Mesenteric fat pad (tissue), 1 donor: Measurements from ENCODE around the gene ERCC6L2. TPM values are rescaled to one million over a fixed set of nuclear protein-coding genes. Genes with fewer than 3 reads are reported as not detected.

Experiments
- DNase-seq: peaks from one replicate; pipeline ENCODE4 v3.0.0-alpha.2; 2020; ENCODE audit warnings: low spot score
- total RNA-seq: library from RNA; stranded (reverse); fragmentation: NEBNext Ultra II Directional; extraction: Animal tissue kit (Norgen Biotek cat#: 25700); gene quantifications from one replicate; pipeline ENCODE4 v1.2.1, GENCODE V29; 2021
- donor health status: DM: yes; HTN: yes; CAD: no.

The ERCC6L2 gene
- total RNA-seq, 1 donor from 2014 or later, result 38.0 TPM

GRCh38 chr9:95857896-95858295 lies 17.6 kb upstream of the ERCC6L2 start:
- no peak for DNase-seq

- no peak for DNase-seq
These were observed 13.1 kb upstream of the ERCC6L2 start for GRCh38 chr9:95862343-95862742.

- no peak for DNase-seq
These were observed 10.5 kb upstream of the ERCC6L2 start for GRCh38 chr9:95864852-95865580.

- DNase-seq, result no peak
These were observed 5.1 kb upstream of the ERCC6L2 start for GRCh38 chr9:95870352-95870751.

GRCh38 chr9:95870906-95871305 lies 4.6 kb upstream of the ERCC6L2 start:
- DNase-seq, result no peak

GRCh38 chr9:95874303-95874988 lies 1.0 kb upstream of the ERCC6L2 start:
- DNase-seq, result no peak

GRCh38 chr9:95874989-95875304 lies 544 bp upstream of the ERCC6L2 start:
- no peak for DNase-seq

GRCh38 chr9:95876138-95876444 lies 600 bp downstream of the ERCC6L2 start:
- no peak for DNase-seq

DNA sequence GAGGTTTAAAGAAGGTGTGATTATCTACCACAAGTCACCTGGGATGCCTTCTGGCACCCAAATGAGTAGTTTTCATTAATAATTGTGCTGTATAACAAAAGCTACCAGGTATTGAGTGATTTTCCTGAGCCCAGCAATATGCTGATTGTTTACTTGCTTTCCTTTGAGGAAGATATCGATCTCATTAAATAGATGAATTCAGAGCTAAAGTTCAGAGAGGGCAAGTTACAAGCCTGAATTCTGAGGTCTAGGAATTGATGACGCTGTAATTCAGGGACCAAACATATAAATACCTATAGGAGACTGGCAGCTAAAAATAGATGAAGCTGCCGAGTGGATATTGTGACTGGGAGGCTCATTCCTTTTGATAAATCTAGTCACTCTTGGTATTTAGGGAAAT lies 1.1 kb downstream of the ERCC6L2 start:
- no peak for DNase-seq

DNA sequence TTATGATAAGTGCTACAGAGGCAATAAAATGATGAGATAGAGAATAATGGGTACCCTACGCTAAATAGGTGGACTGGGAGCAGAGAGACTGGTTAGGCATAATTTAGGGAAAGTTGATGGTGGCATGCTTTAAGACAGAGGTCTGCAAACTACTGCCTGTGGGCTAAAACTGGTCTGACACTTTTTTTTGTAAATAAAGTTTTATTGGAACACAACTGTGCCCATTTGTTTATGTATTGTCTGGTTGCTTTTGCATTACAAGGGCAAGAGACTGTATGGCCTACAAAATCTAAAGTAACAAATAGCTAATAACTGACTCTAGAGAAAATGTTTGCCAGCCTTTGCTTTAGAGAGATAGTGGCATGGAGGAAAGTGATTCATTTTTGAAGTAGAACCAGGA lies 2.5 kb downstream of the ERCC6L2 start:
- no peak for DNase-seq

DNA sequence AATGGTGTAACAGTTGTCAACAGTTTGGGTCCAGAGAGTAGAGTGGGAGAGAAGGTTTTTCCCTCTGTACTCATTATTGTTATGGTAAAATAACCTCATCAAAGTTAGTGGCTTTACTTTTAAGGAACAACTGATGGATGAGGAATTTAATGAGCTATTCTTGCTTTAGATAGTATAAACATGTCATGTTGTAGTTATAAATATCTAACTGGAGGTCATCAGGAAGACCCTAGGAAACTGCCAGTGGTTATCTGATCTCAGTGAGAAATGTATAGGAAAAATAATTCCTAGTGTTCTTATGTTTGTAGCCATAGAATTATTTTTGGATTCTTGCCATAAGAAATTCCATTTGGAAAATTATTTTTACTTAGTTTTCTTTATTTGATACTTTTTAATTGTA lies 4.1 kb downstream of the ERCC6L2 start:
- no peak for DNase-seq

DNA sequence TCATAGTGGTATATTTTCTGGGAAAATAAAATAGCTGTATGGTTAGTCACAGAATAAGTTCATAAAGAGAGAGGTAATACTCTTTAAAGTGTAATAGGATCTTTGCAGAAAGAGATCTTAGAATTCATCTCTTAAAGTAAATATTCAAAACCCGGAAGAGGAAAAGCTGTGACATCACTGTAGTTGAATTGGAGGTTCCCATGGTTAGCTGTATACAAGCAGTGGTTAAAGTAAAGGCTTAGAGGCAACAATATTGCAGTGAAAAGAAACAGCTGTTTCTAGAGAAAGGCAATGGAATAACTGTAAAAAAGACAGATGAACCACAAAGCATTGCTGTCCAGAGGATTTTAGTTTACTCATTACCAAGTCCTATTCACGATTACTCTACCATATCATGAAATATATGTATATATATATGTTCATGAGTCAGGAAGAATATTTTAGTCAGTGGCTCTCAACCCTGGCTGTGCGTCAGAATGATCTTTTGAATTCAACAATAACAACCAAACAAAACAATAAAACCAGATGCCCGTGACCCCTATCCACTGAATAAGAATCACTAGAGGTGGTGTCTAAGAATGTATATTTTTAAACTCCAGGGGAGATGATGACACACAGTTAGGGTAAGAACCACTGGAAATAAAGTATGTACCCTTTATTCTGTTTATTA lies 4.7 kb downstream of the ERCC6L2 start:
- DNase-seq, result no peak

DNA sequence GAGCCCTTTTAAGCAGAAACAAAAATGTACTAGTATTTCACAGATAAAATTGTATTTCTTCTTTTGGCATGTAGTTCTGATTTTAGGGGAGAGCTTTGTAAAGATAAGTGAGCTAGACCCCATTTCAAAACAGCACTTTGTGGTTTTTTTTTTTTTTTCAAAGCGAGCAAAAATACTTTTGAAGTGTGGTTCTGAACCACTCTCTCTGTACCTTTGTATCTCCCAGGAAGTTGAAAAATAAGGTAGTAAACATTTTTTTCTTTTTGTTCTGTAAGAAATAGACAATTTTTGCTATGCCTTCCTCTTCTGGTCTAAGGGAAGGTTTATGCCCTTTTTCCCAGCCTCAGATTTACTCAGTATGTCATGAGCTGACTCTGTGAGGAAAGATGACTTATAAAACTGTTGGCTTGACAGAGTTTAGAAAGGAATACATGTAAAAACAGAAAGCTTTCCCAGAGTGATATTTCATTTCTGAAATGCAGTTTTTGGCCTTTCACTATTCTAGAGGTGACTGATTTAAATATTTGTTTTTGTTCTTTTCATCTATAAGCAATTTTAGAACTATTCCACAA lies 12.5 kb downstream of the ERCC6L2 start:
- no peak for DNase-seq

GRCh38 chr9:95890594-95890993 lies 15.1 kb downstream of the ERCC6L2 start:
- no peak for DNase-seq

DNA sequence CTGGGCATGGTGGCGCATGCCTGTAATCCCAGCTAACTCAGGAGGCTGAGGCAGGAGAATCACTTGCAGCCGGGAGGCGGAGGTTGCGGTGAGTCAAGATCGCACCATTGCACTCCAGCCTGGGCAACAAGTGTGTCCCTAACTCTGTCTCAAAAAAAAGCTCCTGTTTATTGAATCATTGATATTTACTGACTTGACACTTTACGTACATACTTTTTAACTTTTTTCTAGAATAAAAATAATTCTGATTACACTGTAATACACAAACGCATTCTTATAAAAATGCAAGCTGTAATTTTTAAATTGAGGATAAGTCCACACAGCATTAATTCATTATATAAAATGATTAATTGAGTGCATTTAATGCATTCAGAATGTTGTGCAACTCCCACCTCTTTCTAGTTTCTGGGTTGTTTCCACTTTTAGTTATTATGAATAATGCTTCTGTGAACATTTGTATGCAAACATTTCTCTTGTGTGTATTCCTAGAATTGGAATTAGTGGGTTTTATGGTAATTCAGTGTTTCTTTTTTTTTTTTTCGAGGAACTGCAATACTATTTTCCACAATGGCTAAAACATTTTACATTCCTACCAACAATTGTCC lies 15.7 kb downstream of the ERCC6L2 start:
- no peak for DNase-seq

GRCh38 chr9:95892690-95893089 lies 17.2 kb downstream of the ERCC6L2 start:
- DNase-seq, result no peak

- no peak for DNase-seq
These were observed 21.1 kb downstream of the ERCC6L2 start for GRCh38 chr9:95896580-95896979.

DNA sequence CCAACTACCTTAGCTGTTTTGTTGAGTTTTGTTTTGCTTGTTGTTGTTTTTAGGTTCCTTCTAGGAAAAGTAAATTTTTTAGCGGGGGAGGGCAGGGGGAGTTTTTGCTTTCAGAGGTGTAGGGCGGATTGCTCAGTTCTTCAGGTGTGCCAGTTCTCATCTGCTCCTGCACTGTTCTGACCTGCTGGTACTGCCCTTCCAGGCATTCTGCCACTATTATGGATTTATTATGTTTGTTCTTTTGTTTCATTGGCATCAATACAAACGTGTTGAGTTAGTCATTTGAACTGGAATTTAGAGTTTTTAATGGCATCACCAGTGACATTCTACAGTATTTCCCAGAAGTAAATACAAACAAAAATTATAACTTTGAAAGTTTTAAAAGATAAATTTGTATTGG lies 26.0 kb downstream of the ERCC6L2 start:
- DNase-seq, result no peak

- no peak for DNase-seq
These were observed 27.9 kb downstream of the ERCC6L2 start for GRCh38 chr9:95903398-95903797.

GRCh38 chr9:95907794-95908193 lies 32.3 kb downstream of the ERCC6L2 start:
- no peak for DNase-seq

- DNase-seq, result no peak
These were observed 34.7 kb downstream of the ERCC6L2 start for GRCh38 chr9:95910023-95910707.
